Rectal smooth muscle tissue (tissue), 1 donor: ENCODE data around the gene SLC43A3.
"Not testable (repeated sequence)": the region's sequence is repeated elsewhere in the genome, so short reads cannot be mapped to it uniquely, and the experiment has no call there.

Source experiments
- H3K27ac ChIP-seq: one replicate; pipeline ENCODE4 v1.7.0; 2013; ENCODE audit warnings: low read depth, low read length, inconsistent platforms
- H3K27me3 ChIP-seq: one replicate; pipeline ENCODE4 v1.7.0; 2013; ENCODE audit warnings: low read length; ENCODE audit not compliant: control insufficient read depth, insufficient read depth
- H3K36me3 ChIP-seq: one replicate; pipeline ENCODE4 v1.7.0; 2013; ENCODE audit warnings: low read length; ENCODE audit not compliant: control insufficient read depth, insufficient read depth
- H3K4me1 ChIP-seq: one replicate; pipeline ENCODE4 v1.7.0; 2013; ENCODE audit warnings: low read length; ENCODE audit not compliant: control insufficient read depth, insufficient read depth
- H3K4me3 ChIP-seq: one replicate; pipeline ENCODE4 v1.7.0; 2013; ENCODE audit warnings: low read length
- H3K9ac ChIP-seq: one replicate; pipeline ENCODE4 v1.7.0; 2013; ENCODE audit warnings: low read length

Gene SLC43A3

GRCh38 chr11:57456960-57457642 lies 30.2 kb upstream of the SLC43A3 start:
- H3K27me3 ChIP-seq, result peaks cover 32% of the 10 kb centered on the region
- H3K4me3 ChIP-seq, result no peak overlapping the region
- peaks cover 6% of the 10 kb centered on the region for H3K4me1 ChIP-seq
- H3K36me3 ChIP-seq, result no peaks in the 10 kb centered on the region
- no peak overlapping the region for H3K9ac ChIP-seq
- H3K27ac ChIP-seq, result no peak overlapping the region

DNA sequence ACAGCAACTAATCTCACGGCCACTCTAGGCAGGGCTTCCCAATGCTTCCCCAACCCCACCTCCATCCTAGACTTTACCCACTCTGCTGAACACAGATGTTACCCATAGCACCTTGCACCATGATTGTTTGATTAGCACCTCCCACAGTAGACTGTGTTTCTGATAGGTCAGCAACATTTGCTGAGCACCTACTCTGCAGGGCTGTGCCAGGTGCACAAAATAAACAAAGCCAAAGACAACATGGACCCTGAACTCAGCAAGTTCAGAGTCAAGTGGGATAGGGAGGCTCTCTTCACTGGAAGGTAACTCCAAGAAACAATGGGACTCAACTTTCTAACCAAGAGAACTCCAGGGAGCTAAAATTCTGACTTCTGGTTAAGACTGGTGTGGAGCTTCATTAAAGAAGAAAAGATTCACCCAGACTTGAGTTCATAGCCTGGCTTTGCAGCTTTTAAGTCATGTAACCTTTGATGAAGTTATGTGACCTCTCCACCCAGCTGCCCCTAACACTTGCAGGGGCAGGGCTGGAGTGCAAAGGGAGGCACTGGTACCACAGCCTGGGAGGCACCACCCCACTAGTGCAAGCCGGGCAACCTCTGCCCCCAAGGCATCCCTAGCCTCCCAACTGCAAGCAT lies 26.7 kb upstream of the SLC43A3 start:
- H3K9ac ChIP-seq, result no peak overlapping the region
- H3K27me3 ChIP-seq, result peaks cover 9% of the 10 kb centered on the region
- H3K4me1 ChIP-seq, result no peaks in the 10 kb centered on the region
- no peak overlapping the region for H3K4me3 ChIP-seq
- no peak overlapping the region for H3K27ac ChIP-seq
- H3K36me3 ChIP-seq, result no peaks in the 10 kb centered on the region

DNA sequence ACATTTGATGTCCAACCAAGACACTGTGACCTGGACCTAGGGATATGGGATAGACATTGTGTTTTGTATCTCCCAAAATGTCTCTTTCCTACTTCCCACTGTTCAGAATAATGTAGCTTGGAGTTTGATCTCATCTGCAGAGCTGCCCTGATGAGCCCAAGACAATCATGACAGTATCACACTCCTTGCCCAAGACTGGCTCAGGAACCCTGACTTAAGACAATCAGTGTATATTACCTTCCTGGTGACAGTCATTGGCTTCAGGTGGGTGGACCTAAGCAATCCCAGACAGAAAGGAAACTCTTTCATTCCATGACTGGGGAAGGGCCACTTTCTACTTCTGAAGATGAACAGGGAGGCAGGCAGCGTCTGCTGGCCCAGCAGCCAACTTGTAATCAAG lies 19.1 kb upstream of the SLC43A3 start:
- Histone ChIP-seq H3K27ac (no peak overlapping the region), H3K36me3 (no peaks in the 10 kb centered on the region), H3K27me3 (no peaks in the 10 kb centered on the region), H3K4me1 (no peaks in the 10 kb centered on the region), H3K4me3 (no peak overlapping the region), H3K9ac (no peak overlapping the region)

DNA sequence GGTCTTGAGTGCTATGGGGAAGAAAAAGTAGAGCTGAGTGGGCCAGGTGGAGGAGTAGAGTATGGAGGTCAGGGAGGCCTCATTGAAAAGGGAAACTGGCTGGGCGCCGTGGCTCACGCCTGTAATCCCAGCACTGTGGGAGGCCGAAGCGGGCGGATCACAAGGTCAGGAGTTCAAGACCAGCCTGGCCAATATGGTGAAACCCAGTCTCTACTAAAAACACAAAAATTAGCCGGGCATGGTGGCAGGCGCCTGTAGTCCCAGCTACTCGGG lies 18.1 kb upstream of the SLC43A3 start:
- H3K27ac ChIP-seq, H3K27me3 ChIP-seq, H3K4me1 ChIP-seq, H3K36me3 ChIP-seq, H3K9ac ChIP-seq, H3K4me3 ChIP-seq: not testable (repeated sequence)

GRCh38 chr11:57444362-57445121 lies 17.6 kb upstream of the SLC43A3 start:
- H3K4me1 ChIP-seq, result no peaks in the 10 kb centered on the region
- H3K4me3 ChIP-seq, result no peak overlapping the region
- no peaks in the 10 kb centered on the region for H3K36me3 ChIP-seq
- H3K27ac ChIP-seq, result no peak overlapping the region
- no peaks in the 10 kb centered on the region for H3K27me3 ChIP-seq
- no peak overlapping the region for H3K9ac ChIP-seq

DNA sequence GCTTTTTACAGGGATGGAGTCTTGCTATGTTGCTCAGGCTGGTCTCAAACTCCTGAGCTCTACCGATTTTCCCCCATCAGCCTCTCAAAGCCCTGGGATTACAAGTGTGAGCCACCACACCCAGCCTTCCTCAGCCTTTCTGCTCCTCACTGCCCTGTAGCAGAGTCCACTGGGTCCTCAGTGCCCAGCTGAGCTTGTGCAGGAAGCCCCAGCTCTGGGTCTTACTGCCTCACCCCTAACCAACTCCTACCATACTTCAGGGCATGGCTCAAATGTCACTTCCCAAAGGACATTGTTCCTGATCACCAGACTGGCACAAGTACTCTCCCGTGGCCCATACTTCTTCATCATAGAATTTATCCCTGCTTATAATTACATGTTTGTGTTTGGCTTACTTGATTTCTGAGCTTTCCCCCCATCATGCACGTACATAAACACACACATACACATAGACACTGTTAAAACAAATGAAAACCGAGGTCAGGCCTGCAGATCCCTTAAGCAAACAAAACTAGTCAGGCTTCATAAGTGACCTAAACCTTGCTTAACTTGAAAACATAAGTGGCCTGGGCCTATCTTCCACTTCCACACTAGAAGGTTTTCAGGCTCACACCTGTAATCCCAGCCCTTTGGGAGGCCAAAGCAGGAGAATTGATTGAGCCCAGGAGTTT lies 14.0 kb upstream of the SLC43A3 start:
- Histone ChIP-seq H3K27me3 (no peaks in the 10 kb centered on the region), H3K36me3 (no peaks in the 10 kb centered on the region), H3K4me1 (no peaks in the 10 kb centered on the region), H3K27ac (no peak overlapping the region), H3K9ac (no peak overlapping the region), H3K4me3 (no peak overlapping the region)

GRCh38 chr11:57439786-57440185 lies 12.9 kb upstream of the SLC43A3 start:
- Histone ChIP-seq H3K27me3 (no peaks in the 10 kb centered on the region), H3K27ac (no peak overlapping the region), H3K4me1 (peaks cover 5% of the 10 kb centered on the region), H3K36me3 (no peaks in the 10 kb centered on the region), H3K4me3 (no peak overlapping the region), H3K9ac (no peak overlapping the region)

GRCh38 chr11:57438345-57439285 lies 11.7 kb upstream of the SLC43A3 start:
- Histone ChIP-seq H3K9ac (no peak overlapping the region), H3K27ac (no peak overlapping the region), H3K4me3 (no peak overlapping the region), H3K4me1 (peaks cover 8% of the 10 kb centered on the region), H3K36me3 (no peaks in the 10 kb centered on the region), H3K27me3 (no peaks in the 10 kb centered on the region)

GRCh38 chr11:57436031-57436430 lies 9.1 kb upstream of the SLC43A3 start:
- Histone ChIP-seq H3K27me3 (no peaks in the 10 kb centered on the region), H3K36me3 (no peaks in the 10 kb centered on the region), H3K9ac (no peak overlapping the region), H3K4me3 (no peak overlapping the region), H3K4me1 (peaks cover 8% of the 10 kb centered on the region), H3K27ac (no peak overlapping the region)

DNA sequence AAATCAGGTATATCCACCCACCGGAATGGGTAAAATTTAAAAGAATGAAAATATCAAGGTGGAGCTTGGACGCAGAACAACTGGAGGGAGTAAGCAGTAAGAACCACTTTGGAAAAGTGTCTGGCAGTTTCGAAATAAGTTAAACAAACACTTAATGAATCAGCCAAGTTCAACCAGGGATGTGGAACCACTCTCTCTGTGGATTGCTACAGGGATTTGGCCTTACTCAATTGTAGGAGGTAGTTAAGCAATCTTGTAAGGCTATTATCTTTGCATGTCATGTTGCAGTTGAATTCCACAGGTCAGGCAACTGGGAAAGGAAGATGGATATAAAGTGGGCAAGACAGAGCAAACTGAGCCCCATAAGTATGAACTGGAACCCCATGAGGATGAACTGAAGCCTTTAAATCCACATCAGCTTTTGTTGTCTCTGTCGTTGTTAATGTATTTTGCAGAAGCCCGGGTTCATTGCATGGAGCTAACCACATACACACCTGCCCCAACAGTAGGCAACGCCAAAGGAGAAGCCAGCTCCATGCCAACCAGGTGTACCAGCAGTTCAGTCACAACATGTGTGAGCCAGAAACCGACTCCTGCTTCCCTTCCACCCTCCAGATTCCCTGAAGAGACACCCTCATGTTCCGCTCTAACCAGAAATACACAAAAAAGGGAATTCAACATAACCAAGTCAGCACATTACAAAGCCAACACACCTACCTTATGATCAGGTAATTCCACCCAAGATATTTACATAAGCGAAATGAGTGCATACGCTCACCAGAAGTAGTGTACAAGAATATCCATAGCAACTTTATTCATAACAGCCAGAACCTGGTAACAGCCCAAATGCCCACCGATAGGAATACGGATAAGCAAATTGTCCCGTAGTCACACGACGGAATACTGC lies 8.0 kb upstream of the SLC43A3 start:
- Histone ChIP-seq H3K9ac (no peak overlapping the region), H3K36me3 (no peaks in the 10 kb centered on the region), H3K27me3 (no peaks in the 10 kb centered on the region), H3K27ac (no peak overlapping the region), H3K4me3 (no peak overlapping the region), H3K4me1 (peaks cover 8% of the 10 kb centered on the region)

DNA sequence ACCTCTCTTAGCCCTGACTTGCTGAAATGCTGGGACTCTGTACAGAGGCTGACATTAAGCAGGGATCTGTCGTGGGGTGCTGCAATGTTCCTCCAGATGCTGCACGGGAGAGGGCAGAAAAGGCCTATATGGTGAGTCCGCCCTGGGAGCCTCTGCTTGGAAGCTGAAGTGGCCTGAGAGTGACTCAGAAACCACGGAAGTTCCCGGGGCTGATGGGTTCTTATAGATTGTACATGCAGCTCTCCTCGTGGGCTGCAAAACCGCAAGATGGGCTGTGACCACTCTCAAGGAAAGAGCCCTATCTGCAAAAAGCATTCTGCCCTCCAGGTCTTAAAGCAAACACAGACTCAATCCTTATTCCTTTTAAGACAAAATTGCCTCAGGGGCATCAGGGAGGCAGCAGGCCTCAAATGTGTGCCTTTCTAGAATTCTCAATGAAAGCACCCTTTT lies 5.8 kb upstream of the SLC43A3 start:
- Histone ChIP-seq H3K27ac (no peak overlapping the region), H3K4me3 (no peak overlapping the region), H3K36me3 (no peaks in the 10 kb centered on the region), H3K4me1 (peaks cover 8% of the 10 kb centered on the region), H3K9ac (no peak overlapping the region), H3K27me3 (no peaks in the 10 kb centered on the region)
